ENCODE measurements around the gene DAZ1.
"Not testable (repeated sequence)": the region's sequence is repeated elsewhere in the genome, so short reads cannot be mapped to it uniquely, and the experiment has no call there.

The DAZ1 gene

GRCh38 chrY:23198908-23199307 lies at the start of gene DAZ1:
DAZ1 (minus strand) TSS chrY:23199008; CDS start chrY:23198800, 208 bp downstream.
- DNase-seq, result not testable (repeated sequence)

- not testable (repeated sequence) for DNase-seq
These were observed 20.4 kb upstream of the DAZ1 start, which contains the start of gene DAZ2 for GRCh38 chrY:23219233-23219632. DAZ2 (plus strand) TSS chrY:23219533; CDS start chrY:23219741, 208 bp downstream.

GRCh38 chrY:23210681-23211080 lies 11.9 kb upstream of the DAZ1 start:
- not testable (repeated sequence) for DNase-seq

- not testable (repeated sequence) for DNase-seq
These were observed 11.1 kb upstream of the DAZ1 start for GRCh38 chrY:23209802-23210495.

- not testable (repeated sequence) for DNase-seq
These were observed 8.6 kb upstream of the DAZ1 start for GRCh38 chrY:23207455-23207854.

All from OCI-M1 (cell line).